GM21390 (cell line): Measurements from ENCODE around the gene BTNL8.
"Not testable (repeated sequence)": the region's sequence is repeated elsewhere in the genome, so short reads cannot be mapped to it uniquely, and the experiment has no call there.

Experiments
- ATAC-seq: cut with Tn5 transposase; IDR thresholded peaks from one replicate; pipeline ENCODE4 v1.9.1; 2021; ENCODE audit not compliant: unreplicated experiment

Gene BTNL8

GRCh38 chr5:180874804-180875582 is 24.0 kb upstream of the BTNL8 start:
- no peak for ATAC-seq

- no peak for ATAC-seq
Observed at GRCh38 chr5:180875860-180876426, 23.0 kb upstream of the BTNL8 start.

- not testable (repeated sequence) for ATAC-seq
Observed at GRCh38 chr5:180885845-180886529, 13.0 kb upstream of the BTNL8 start.

GRCh38 chr5:180889381-180889780 is 9.6 kb upstream of the BTNL8 start:
- no peak for ATAC-seq

- not testable (repeated sequence) for ATAC-seq
Observed at GRCh38 chr5:180895330-180895729, 3.6 kb upstream of the BTNL8 start.

GRCh38 chr5:180900178-180900577 is 1.2 kb downstream of the BTNL8 start:
- no peak for ATAC-seq

GRCh38 chr5:180901319-180902009 is 2.5 kb downstream of the BTNL8 start:
- ATAC-seq, result no peak

GRCh38 chr5:180908400-180908799 is 9.4 kb downstream of the BTNL8 start:
- no peak for ATAC-seq

- ATAC-seq, result no peak
Observed at GRCh38 chr5:180908998-180909731, 10.2 kb downstream of the BTNL8 start.

- no peak for ATAC-seq
Observed at GRCh38 chr5:180909782-180910181, 10.8 kb downstream of the BTNL8 start.

GRCh38 chr5:180910182-180910581 is 11.2 kb downstream of the BTNL8 start:
- ATAC-seq, result no peak

- ATAC-seq, result no peak
Observed at GRCh38 chr5:180910735-180911134, 11.8 kb downstream of the BTNL8 start.

GRCh38 chr5:180914646-180915045 is 15.7 kb downstream of the BTNL8 start:
- no peak for ATAC-seq

- no peak for ATAC-seq
Observed at GRCh38 chr5:180915924-180916323, 17.0 kb downstream of the BTNL8 start.

- ATAC-seq, result no peak
Observed at GRCh38 chr5:180918380-180918779, 19.4 kb downstream of the BTNL8 start.

GRCh38 chr5:180920710-180921109 is 21.8 kb downstream of the BTNL8 start:
- no peak for ATAC-seq

- no peak for ATAC-seq
Observed at GRCh38 chr5:180922932-180923331, 24.0 kb downstream of the BTNL8 start.

- no peak for ATAC-seq
Observed at GRCh38 chr5:180932660-180933059, 33.7 kb downstream of the BTNL8 start.

- no peak for ATAC-seq
Observed at GRCh38 chr5:180935203-180935602, 36.2 kb downstream of the BTNL8 start.

GRCh38 chr5:180938294-180938693 is 39.3 kb downstream of the BTNL8 start:
- no peak for ATAC-seq
